Measurements from ENCODE around the gene EHD1.
"Not testable (repeated sequence)": the region's sequence is repeated elsewhere in the genome, so short reads cannot be mapped to it uniquely, and the experiment has no call there.

Gene EHD1

GRCh38 chr11:64856382-64857227, 21.8 kb downstream of the EHD1 start:
- no peak for DNase-seq (ENCODE audit: low spot score)

GRCh38 chr11:64855596-64856304, 22.7 kb downstream of the EHD1 start:
- DNase-seq (ENCODE audit: low spot score) = no peak

- DNase-seq (ENCODE audit: low spot score) = no peak
Observed at GRCh38 chr11:64854534-64855502, 23.6 kb downstream of the EHD1 start.

GRCh38 chr11:64854157-64854533, 24.3 kb downstream of the EHD1 start:
- DNase-seq (ENCODE audit: low spot score) = no peak

GRCh38 chr11:64853709-64854108, 24.7 kb downstream of the EHD1 start:
- DNase-seq (ENCODE audit: low spot score) = no peak

- DNase-seq (ENCODE audit: low spot score) = no peak
Observed at GRCh38 chr11:64852804-64853509, 25.5 kb downstream of the EHD1 start.

GRCh38 chr11:64851831-64852351, 26.5 kb downstream of the EHD1 start:
- DNase-seq (ENCODE audit: low spot score) = peak; percentile 83

GRCh38 chr11:64850979-64851567, 27.3 kb downstream of the EHD1 start:
- DNase-seq (ENCODE audit: low spot score) = peak; percentile 90

GRCh38 chr11:64849598-64850356, 28.6 kb downstream of the EHD1 start:
- no peak for DNase-seq (ENCODE audit: low spot score)

- no peak for DNase-seq (ENCODE audit: low spot score)
Observed at GRCh38 chr11:64848826-64849597, 29.4 kb downstream of the EHD1 start.

GRCh38 chr11:64848214-64848825, 30.1 kb downstream of the EHD1 start:
- DNase-seq (ENCODE audit: low spot score) = peak; percentile 66

- peak; percentile 91 for DNase-seq (ENCODE audit: low spot score)
Observed at GRCh38 chr11:64846998-64847666, 31.3 kb downstream of the EHD1 start.

GRCh38 chr11:64845776-64846129, 32.7 kb downstream of the EHD1 start:
- DNase-seq (ENCODE audit: low spot score) = not testable (repeated sequence)

GRCh38 chr11:64845129-64845775, 33.2 kb downstream of the EHD1 start:
- peak; percentile 55 for DNase-seq (ENCODE audit: low spot score)

- peak; percentile 87 for DNase-seq (ENCODE audit: low spot score)
Observed at GRCh38 chr11:64844330-64845128, 33.9 kb downstream of the EHD1 start, which contains the start of gene CDC42BPG. CDC42BPG (minus strand) TSS chr11:64844653; CDS start chr11:64844569, 84 bp downstream.

GRCh38 chr11:64843686-64844329, 34.6 kb downstream of the EHD1 start:
- DNase-seq (ENCODE audit: low spot score) = no peak
